OCI-LY1 (cell line): ENCODE measurements around the gene DHRS9.

Experiments
- H2AFZ ChIP-seq: fragments of 200-600 bp; sonication (generic), shearing (Covaris generic); 2 replicates; pipeline ENCODE4 v1.6.0; 2014; ENCODE audit warnings: antibody characterized with exemption, mild to moderate bottlenecking, low read length
- H3F3A ChIP-seq: fragments of 200-600 bp; sonication (generic), shearing (Covaris generic); 2 replicates; pipeline ENCODE4 v1.6.0; 2014; ENCODE audit warnings: mild to moderate bottlenecking, antibody characterized with exemption, low read length, moderate library complexity; ENCODE audit not compliant: insufficient read depth
- H3K27ac ChIP-seq: fragments of 200-600 bp; sonication (generic); 2 replicates; pipeline ENCODE4 v1.5.1; 2014; ENCODE audit warnings: low read length, mixed run types, mild to moderate bottlenecking, low read depth; ENCODE audit not compliant: poor library complexity, severe bottlenecking
- H3K27me3 ChIP-seq: fragments of 200-600 bp; sonication (generic); 2 replicates; pipeline ENCODE4 v1.6.0; 2014; ENCODE audit warnings: antibody characterized with exemption, mild to moderate bottlenecking, low read length, moderate library complexity; ENCODE audit not compliant: insufficient read depth
- H3K36me3 ChIP-seq: fragments of 200-600 bp; sonication (generic); 2 replicates; pipeline ENCODE4 v1.6.1; 2014; ENCODE audit warnings: mild to moderate bottlenecking, antibody characterized with exemption, low read length, moderate library complexity, mixed read lengths; ENCODE audit not compliant: insufficient read depth
- H3K4me1 ChIP-seq: fragments of 200-600 bp; sonication (generic); 2 replicates; pipeline ENCODE4 v1.5.1; 2014; ENCODE audit warnings: mild to moderate bottlenecking, low read length, moderate library complexity; ENCODE audit not compliant: insufficient read depth, severe bottlenecking
- H3K4me2 ChIP-seq: fragments of 200-600 bp; sonication (generic), shearing (Covaris generic); 2 replicates; pipeline ENCODE4 v1.6.1; 2014; ENCODE audit warnings: low read length
- H3K4me3 ChIP-seq: fragments of 200-600 bp; sonication (generic); 2 replicates; pipeline ENCODE4 v1.5.1; 2014; ENCODE audit warnings: low read length, low read depth, mild to moderate bottlenecking, mixed read lengths; ENCODE audit not compliant: poor library complexity, severe bottlenecking
- H3K79me2 ChIP-seq: fragments of 200-600 bp; shearing (Covaris generic); 2 replicates; pipeline ENCODE4 v1.6.1; 2016; ENCODE audit warnings: mixed run types, low read length, mixed read lengths; ENCODE audit not compliant: insufficient read depth
- H3K9ac ChIP-seq: fragments of 200-600 bp; sonication (generic), shearing (Covaris generic); 2 replicates; pipeline ENCODE4 v1.6.1; 2014; ENCODE audit warnings: mild to moderate bottlenecking, low read length, mixed read lengths
- H3K9me2 ChIP-seq: fragments of 200-600 bp; sonication (generic), shearing (Covaris generic); 2 replicates; pipeline ENCODE4 v1.6.1; 2014; ENCODE audit warnings: low read depth, mild to moderate bottlenecking, low read length, mixed read lengths
- H3K9me3 ChIP-seq: fragments of 200-600 bp; shearing (Covaris generic); 2 replicates; pipeline ENCODE4 v1.6.1; 2014; ENCODE audit warnings: low read length, mixed read lengths
- H4K20me1 ChIP-seq: fragments of 200-600 bp; sonication (generic), shearing (Covaris generic); 2 replicates; pipeline ENCODE4 v1.6.0; 2016; ENCODE audit warnings: mild to moderate bottlenecking, low read length; ENCODE audit not compliant: insufficient read depth
- EZH2 ChIP-seq: fragments of 200-600 bp; sonication (generic), shearing (Covaris generic); IDR thresholded peaks from 2 replicates; pipeline ENCODE4 v1.8.0; 2017; ENCODE audit warnings: borderline replicate concordance, mixed run types, mild to moderate bottlenecking, antibody characterized with exemption, low read length, moderate library complexity, mixed read lengths
- TF ChIP-seq, protein P1 (sequence below): fragments of 200-600 bp; sonication (generic), shearing (Covaris generic); IDR thresholded peaks from 2 replicates; pipeline ENCODE4 v1.5.1; 2017; ENCODE audit warnings: mild to moderate bottlenecking, antibody characterized with exemption, low read length, moderate library complexity, mixed read lengths

Gene DHRS9

DNA sequence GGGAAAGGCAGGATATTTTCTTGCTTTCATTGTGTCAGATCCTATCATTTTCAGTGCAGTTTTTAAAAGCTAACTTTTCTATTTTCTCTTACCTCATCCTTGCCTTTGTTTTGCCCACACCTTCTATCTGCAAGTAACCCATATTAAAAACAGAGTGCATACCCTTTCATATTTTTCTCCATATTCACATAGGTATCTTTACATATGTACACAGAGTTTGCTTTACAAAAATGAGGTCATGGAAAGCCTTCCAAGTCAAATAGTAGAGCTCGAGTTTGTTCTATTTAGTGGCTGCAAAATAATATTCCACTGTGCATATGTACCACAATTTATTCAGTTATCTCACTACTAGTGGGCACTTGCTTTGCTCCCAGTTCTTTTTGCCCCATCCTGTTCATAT is 3.9 kb upstream of the DHRS9 start:
- Histone ChIP-seq H3K27me3 (no peaks in the 10 kb centered on the region), H2AFZ (no peak overlapping the region), H3F3A (no peaks in the 10 kb centered on the region), H3K4me3 (no peak overlapping the region), H3K36me3 (no peaks in the 10 kb centered on the region), H4K20me1 (no peaks in the 10 kb centered on the region), H3K4me2 (no peak overlapping the region), H3K4me1 (no peaks in the 10 kb centered on the region), H3K9me3 (no peaks in the 10 kb centered on the region), H3K9ac (no peak overlapping the region), H3K9me2 (no peaks in the 10 kb centered on the region), H3K27ac (no peak overlapping the region), H3K79me2 (no peaks in the 10 kb centered on the region)
- TF ChIP-seq, protein P1, sequence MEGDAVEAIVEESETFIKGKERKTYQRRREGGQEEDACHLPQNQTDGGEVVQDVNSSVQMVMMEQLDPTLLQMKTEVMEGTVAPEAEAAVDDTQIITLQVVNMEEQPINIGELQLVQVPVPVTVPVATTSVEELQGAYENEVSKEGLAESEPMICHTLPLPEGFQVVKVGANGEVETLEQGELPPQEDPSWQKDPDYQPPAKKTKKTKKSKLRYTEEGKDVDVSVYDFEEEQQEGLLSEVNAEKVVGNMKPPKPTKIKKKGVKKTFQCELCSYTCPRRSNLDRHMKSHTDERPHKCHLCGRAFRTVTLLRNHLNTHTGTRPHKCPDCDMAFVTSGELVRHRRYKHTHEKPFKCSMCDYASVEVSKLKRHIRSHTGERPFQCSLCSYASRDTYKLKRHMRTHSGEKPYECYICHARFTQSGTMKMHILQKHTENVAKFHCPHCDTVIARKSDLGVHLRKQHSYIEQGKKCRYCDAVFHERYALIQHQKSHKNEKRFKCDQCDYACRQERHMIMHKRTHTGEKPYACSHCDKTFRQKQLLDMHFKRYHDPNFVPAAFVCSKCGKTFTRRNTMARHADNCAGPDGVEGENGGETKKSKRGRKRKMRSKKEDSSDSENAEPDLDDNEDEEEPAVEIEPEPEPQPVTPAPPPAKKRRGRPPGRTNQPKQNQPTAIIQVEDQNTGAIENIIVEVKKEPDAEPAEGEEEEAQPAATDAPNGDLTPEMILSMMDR, result no peak
- TF ChIP-seq EZH2, result no peak

DNA sequence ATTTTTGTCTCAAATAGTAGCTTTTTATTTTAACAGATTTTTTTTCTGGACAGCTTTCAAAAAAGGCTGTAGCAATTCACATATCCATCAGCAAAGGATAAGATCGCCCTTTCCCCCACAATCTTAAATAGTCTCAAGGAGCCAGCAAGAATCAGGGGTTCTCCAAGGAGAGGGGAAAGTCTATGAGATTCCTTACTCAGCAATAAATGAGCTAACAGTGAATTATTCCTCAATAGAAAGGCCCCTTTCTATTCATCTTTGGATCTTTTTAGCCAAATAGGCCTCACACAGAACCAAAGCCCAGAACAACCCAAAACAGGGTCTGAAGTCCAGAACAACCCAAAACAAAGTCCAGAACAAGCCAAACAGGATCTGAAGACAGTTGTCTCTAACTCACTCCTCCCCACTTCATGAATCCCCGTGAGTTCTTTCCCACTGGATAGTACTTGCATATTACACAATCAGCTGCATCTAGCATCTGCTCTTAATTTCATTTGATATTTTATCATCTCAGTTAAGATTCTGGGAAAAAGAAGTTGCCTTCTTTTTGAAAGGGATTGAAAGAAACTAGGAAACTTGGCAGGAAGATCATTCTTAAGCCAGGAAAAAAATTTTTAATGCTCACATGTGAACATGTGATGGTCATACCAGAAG is 3.4 kb upstream of the DHRS9 start:
- Histone ChIP-seq H3K4me1 (no peaks in the 10 kb centered on the region), H3K9me2 (no peaks in the 10 kb centered on the region), H3K9me3 (no peaks in the 10 kb centered on the region), H3K9ac (no peak overlapping the region), H3F3A (no peaks in the 10 kb centered on the region), H3K36me3 (no peaks in the 10 kb centered on the region), H3K79me2 (no peaks in the 10 kb centered on the region), H3K4me2 (no peak overlapping the region), H2AFZ (no peak overlapping the region), H3K27ac (no peak overlapping the region), H3K4me3 (no peak overlapping the region), H3K27me3 (no peaks in the 10 kb centered on the region), H4K20me1 (no peaks in the 10 kb centered on the region)
- TF ChIP-seq EZH2, result no peak
- TF ChIP-seq, protein P1, result no peak

DNA sequence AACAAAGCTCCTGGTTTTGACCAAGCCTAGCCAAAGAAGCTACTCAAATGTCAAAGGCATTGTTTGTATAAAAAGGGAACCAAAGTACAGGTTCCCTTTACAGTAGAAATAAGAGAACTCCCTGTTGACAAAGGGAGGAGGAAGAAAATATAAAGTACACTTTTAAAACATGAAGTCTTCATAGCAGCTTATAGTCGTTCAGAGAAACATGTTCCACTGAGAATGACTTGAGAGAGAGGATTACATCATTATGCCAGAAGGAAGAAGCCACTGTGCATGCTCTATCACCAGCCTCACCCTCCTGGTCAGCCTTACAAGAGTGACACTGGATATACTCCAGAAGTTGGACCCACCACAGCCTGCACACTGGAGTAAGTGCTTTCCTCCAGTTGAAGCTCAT is 2.5 kb upstream of the DHRS9 start:
- Histone ChIP-seq H3K4me3 (no peak overlapping the region), H4K20me1 (no peaks in the 10 kb centered on the region), H3K79me2 (no peaks in the 10 kb centered on the region), H3K9ac (no peak overlapping the region), H3K27me3 (no peaks in the 10 kb centered on the region), H3K9me2 (no peaks in the 10 kb centered on the region), H3K9me3 (no peaks in the 10 kb centered on the region), H3K27ac (no peak overlapping the region), H2AFZ (no peak overlapping the region), H3K36me3 (no peaks in the 10 kb centered on the region), H3F3A (no peaks in the 10 kb centered on the region), H3K4me2 (no peak overlapping the region), H3K4me1 (no peaks in the 10 kb centered on the region)
- TF ChIP-seq, protein P1, result no peak
- TF ChIP-seq EZH2, result no peak
